22Rv1 (cell line): ENCODE results near the gene BEND7.

Experiments
- H3K27ac ChIP-seq: fragments of 450-650 bp; 2 replicates; pipeline ENCODE4 v1.5.1; 2017
- CTCF ChIP-seq: fragments of 450-650 bp; IDR thresholded peaks from 2 replicates; pipeline ENCODE4 v1.5.1; 2017; ENCODE audit warnings: mild to moderate bottlenecking
- ZFX ChIP-seq: fragments of 450-650 bp; IDR thresholded peaks from 2 replicates; pipeline ENCODE4 v1.6.1; 2017; ENCODE audit warnings: antibody characterized with exemption, borderline replicate concordance

Gene BEND7

GRCh38 chr10:13528875-13529713 is at the start of gene BEND7:
Gene BEND7, minus strand, starts transcription at chr10:13529014. Its CDS starts 481 bp downstream, at chr10:13528533.
- H3K27ac ChIP-seq: no peak within 1 kb of the TSS

GRCh38 chr10:13573960-13574359 is 45.1 kb upstream of the BEND7 start:
- H3K27ac ChIP-seq: no peak overlapping the region
- TF ChIP-seq ZFX: no peak
- no peak for TF ChIP-seq CTCF

More at GRCh38 chr10:13528875-13529713, at the start of gene BEND7:
- TF ChIP-seq ZFX (no peak), CTCF (no peak)

- TF ChIP-seq CTCF (no peak), ZFX (no peak)
- no peak overlapping the region for H3K27ac ChIP-seq
Observed at GRCh38 chr10:13571541-13571940, 42.7 kb upstream of the BEND7 start.

- TF ChIP-seq ZFX (no peak), CTCF (no peak)
- H3K27ac ChIP-seq: no peak overlapping the region
Observed at GRCh38 chr10:13567030-13567429, 38.2 kb upstream of the BEND7 start.

- no peak for TF ChIP-seq ZFX
- TF ChIP-seq CTCF: no peak
- no peak overlapping the region for H3K27ac ChIP-seq
Observed at GRCh38 chr10:13564576-13564975, 35.8 kb upstream of the BEND7 start.

- H3K27ac ChIP-seq: no peak overlapping the region
- no peak for TF ChIP-seq ZFX
- no peak for TF ChIP-seq CTCF
Observed at GRCh38 chr10:13563481-13564445, 34.9 kb upstream of the BEND7 start.
